DMS 273 (cell line): ENCODE data around the gene MACROD2.
"Not testable (repeated sequence)": the region's sequence is repeated elsewhere in the genome, so short reads cannot be mapped to it uniquely, and the experiment has no call there.

Experiments used
- DNase-seq: peaks from one replicate; lab custom pipeline; 2025; ENCODE audit not compliant: unreplicated experiment; lab: John Stamatoyannopoulos, UW

MACROD2 gene

GRCh38 chr20:15179781-15180180 lies 1184.5 kb downstream of the MACROD2 start:
- DNase-seq: no peak

- no peak for DNase-seq
Measured at GRCh38 chr20:15185322-15185721, 1190.0 kb downstream of the MACROD2 start.

DNA sequence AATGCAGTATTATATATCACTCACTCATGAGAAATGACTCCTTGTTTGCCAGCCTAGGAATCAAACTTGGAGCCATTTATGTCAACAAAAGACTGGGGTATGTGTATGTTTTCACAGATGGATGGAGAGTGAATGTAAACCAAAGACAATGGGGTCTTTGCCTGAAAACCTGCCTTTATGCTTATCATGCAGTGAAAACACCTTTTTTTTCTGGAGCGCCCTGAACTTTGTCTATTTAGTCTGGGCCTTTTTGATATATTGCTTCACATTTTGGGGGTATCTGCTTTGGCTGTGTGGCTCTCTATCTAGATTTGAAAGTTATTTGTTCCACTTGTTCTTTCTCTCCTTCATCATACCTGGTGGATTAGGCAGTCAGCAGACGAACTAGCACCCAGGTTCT lies 1190.6 kb downstream of the MACROD2 start:
- no peak for DNase-seq

GRCh38 chr20:15187612-15188011 lies 1192.3 kb downstream of the MACROD2 start:
- no peak for DNase-seq

GRCh38 chr20:15188415-15188814 lies 1193.1 kb downstream of the MACROD2 start:
- DNase-seq: no peak

GRCh38 chr20:15191082-15191723 lies 1195.9 kb downstream of the MACROD2 start:
- DNase-seq: no peak

- no peak for DNase-seq
Measured at GRCh38 chr20:15195378-15195777, 1200.1 kb downstream of the MACROD2 start.

GRCh38 chr20:15196547-15197255 lies 1201.4 kb downstream of the MACROD2 start:
- no peak for DNase-seq

DNA sequence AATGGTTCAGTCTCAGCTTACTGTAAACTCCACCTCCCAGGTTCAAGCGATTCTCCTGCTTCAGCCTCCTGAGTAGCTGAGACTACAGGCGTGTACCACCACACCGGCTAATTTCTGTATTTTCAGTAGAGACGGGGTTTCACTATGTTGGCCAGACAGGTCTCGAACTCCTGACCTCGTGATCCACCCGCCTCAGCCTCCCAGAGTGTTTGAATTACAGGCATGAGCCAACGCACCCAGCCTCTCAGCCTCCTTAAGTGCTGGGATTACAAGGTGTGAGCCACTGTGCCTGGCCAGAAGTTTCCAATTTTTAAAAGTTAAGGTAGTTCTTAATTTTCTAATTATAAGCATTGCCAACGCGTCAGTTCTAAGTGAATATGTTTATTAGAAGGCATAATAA lies 1202.7 kb downstream of the MACROD2 start:
- not testable (repeated sequence) for DNase-seq

DNA sequence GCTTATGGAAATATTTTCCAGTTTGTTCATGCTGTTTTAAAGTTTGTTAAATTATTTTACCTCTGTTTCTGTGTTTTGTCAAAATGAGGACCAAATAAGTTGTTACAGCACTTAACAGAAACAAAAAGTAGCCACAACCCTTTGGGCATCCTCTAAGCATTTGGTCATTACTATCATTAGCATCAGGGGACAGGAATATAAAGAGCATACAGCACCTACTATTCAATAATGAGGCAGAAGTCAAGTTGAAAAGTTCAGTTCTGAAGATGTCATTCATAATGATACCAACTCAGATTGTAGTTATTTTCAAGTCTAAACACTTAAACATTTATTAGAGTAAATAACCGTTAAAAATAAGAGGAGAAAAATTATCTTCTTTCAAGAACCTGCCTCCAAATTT lies 1204.4 kb downstream of the MACROD2 start:
- no peak for DNase-seq

DNA sequence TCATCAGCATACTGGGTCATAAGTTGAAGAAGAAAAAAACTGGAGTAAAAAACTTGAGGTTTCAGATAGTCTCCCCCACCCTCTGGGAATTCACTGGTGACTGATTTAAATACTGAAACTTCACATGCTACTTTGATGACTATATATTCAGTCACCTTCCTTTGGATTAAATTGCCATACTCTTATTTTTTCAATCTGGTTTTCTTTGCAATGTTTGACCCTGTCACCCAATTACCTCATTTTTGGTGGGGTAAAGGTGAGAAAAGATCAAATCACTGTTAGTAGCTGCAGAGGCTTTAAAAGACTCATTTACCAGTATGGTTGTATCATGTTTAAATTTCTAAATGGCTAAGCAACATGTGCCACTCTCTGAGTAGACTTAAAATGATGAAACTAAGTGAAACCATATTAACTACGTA lies 1204.8 kb downstream of the MACROD2 start:
- no peak for DNase-seq

GRCh38 chr20:15201602-15202001 lies 1206.3 kb downstream of the MACROD2 start:
- no peak for DNase-seq

DNA sequence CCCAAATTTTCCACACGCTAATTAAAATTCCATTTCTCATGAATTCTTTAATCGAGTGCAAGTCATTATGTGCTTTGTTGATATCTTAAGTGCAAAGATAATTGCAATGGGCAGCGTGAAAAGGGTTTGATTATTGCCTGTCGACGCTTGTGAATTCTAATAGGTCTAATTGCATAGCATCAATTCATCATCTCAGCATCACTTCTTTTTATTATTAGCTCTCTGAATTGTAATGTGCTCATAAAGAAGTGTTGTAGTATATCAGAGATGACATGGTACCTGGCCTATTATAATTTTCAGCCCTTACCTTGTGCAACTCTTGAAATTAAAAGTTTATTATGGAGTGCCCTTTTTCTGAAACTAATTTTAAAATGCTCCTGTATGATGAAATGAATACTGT lies 1208.9 kb downstream of the MACROD2 start:
- no peak for DNase-seq

- no peak for DNase-seq
Measured at GRCh38 chr20:15205028-15205427, 1209.7 kb downstream of the MACROD2 start.

- peak; percentile 4 for DNase-seq
Measured at GRCh38 chr20:15205719-15206118, 1210.4 kb downstream of the MACROD2 start.

DNA sequence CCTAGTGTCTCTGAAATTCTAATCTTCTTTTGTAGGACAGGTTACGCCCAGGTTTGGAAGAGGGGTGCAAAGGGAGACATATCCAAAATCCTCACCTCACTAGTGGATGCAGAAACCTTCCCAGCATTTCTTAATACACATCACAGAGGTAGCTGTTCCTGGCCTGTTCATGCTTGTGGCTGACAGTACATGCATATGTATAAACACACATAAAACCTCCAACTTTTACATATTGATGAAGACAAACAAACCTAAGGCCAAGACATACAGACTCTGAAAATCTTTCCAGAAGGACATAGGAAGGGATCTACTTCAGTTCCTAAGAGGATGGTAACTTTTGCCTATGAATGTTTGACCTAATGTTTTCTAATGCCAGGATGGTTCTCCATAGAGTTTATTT lies 1214.2 kb downstream of the MACROD2 start:
- no peak for DNase-seq

GRCh38 chr20:15214051-15214450 lies 1218.7 kb downstream of the MACROD2 start:
- DNase-seq: no peak

GRCh38 chr20:15220009-15220656 lies 1224.8 kb downstream of the MACROD2 start:
- no peak for DNase-seq

DNA sequence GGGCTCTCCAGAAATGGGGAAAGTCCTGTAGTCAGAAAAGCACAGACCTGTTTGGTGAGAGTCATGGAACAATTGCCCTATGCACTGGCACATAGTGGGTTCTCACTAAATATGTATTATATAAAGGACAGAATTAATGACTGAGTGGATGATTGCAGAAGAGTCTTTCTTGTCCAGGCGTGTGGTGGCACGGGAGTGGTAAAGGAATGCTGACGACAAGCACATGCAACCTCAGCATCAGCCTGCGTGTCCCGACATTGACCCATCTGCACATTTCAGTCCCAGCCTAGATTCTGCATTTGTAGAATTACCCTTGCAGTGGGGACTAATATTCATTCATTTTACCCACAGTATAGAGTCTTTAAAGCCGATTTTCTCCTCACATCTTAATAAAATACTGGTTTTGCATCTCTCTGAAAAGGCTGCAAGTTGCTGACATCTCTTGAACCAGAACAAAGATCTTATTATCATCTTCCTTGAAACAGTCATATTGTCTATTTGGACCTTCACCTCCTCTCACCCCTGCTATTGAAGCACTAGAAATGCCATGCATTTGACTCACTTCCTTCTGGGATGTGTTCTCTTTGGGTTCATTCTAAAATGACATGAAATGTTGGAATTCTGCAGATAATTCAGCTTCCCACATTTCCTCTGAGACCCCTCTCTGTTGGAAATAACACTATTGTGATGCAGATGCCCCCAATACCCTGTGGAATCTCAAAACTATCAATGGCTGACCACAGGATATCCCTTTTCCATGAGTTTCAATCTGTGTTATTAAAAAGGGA lies 1225.7 kb downstream of the MACROD2 start:
- no peak for DNase-seq

DNA sequence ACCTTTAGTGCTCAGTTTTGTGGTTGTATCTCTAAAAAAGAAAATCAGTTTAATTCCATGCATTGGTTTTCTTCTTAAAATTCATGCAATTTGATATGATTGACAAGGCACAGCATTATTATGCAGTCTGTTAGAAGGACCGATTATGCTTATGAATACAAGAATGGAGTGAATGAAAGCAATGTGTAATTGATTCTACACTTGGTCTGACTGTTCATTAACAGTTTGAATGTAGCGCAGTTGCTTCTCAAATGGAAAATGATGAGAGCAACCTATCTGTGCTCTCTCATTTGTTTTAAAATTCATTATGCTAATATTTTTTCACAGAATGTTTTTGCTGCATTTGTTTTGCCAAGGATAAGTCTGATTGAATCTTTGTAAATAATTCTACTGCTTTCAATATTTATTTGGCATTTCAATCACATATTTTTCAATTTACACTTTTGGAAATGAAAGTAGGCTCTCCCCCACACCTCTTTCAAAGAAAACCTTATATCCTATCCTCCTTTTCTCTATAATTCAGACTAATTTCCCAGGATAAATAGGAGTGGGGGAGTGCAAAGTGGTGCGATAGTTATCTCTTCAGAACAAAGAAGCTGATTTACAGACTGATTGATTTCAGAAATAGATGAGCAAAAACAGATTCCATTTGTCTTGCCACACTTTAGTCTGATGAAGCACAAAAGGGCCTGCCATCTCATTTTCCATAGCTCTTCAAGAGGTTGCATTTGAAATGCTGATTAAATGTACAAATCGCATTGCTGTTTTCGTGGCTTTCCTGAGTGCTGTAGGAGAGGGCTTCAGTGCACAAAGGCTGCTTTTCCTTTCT lies 1227.4 kb downstream of the MACROD2 start:
- DNase-seq: no peak

DNA sequence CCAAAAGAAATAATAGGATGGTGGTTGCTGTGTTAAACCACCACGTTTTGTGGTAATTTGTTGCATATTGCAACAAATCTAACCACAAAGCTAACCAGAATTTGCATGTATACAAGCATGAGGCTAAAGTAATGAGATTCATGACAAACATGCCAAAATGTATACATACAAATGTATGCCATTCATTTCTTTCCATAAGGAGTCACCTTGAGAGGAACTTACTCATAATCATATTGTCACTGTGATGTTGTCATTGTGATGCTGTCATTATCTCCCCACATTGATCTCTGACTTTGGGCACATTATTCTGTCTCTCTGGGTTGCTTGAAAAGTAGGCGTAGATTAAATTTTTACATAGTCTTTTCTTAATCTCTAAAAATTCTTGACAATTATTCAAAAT lies 1228.9 kb downstream of the MACROD2 start:
- DNase-seq: no peak
